Left hindlimb (tissue), 1 donor: Measurements from ENCODE around the gene TMEM95.
A peak's percentile ranks its signal among the peaks of the same experiment; 100 is the strongest.
"Not testable (repeated sequence)": the region's sequence is repeated elsewhere in the genome, so short reads cannot be mapped to it uniquely, and the experiment has no call there.

Experiments used
- DNase-seq: peaks from one replicate; pipeline ENCODE4 v3.0.0-alpha.2; 2018

TMEM95 gene

GRCh38 chr17:7323731-7324437, 31.1 kb upstream of the TMEM95 start:
- no peak for DNase-seq

DNA sequence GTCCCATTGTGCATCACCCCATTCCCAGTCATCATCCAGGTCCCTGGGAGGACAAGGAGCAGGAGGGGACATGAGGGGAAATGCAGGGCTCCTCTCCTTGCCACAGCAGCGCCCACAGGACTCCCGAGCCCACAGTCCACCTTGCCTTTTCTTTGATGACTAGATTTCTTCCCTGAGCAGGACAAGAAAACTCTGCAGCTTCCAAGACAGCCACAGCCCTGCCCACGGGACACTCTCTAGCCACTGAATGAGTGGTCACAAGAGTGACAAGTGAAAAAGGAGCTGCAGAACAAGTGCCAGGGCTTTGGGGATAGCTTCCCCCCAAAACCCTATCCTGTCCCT, 30.5 kb upstream of the TMEM95 start:
- DNase-seq = no peak

DNA sequence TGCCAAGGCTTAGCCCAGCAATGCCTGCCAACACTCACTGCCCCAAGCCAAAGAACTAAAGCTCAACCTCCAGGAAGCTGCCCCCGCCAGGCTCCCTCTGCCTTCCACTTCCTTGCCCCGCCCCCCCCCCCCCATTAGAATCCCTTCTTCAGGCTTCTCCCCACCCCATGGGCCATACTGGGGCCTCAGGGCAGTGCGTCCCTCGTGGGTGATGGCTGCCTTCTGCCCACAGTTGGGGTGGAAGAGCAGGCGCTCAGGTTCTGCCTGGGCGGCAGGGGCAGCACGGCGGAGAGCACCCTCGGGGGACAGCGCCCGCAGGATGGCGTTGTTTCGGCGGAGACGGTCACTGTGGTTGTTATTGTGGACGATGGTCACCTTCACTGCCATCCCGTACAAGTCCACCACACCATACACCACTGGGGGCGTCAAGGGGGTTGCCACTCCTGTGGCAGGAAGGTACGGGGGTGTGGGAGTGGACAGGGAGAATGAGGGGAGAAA, 29.9 kb upstream of the TMEM95 start:
- DNase-seq = no peak

DNA sequence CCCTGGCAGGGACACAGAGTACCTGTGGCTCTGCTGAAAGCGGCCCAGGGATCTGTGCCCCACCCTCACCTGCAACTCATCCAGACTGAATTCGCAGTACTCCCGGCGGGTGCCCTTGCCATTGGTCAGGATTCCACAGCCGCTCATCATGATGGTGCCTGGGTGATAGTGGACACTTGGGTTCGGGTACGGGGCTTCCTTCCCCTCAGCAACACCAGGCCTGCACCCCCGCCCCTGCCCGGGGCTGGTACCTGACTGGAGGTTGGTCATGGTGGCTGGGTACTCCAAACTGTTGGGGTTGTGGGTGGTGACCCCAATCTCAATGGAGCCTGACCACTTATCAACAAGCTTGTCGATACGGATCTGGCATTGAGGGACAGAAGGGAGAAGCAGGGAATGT, 28.8 kb upstream of the TMEM95 start:
- DNase-seq = no peak

DNA sequence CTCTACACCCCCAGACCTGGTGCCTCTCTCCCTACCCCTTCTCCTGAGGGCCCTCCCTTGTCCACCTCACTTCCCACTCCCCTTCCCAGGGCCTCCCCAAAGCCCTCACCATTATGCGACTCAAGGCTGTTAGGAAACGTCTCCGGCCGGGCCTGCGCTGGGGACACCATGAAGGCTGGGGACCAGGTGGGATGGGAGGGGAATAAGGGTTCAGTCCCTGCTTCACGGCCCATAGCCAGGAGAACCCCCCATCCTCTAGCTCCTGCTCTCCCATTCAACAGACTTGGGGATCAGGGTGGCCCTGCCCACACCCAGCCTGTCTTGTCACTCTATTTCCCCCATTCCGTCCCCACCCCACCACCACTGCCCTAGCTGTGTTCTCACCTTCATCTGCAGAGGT, 27.9 kb upstream of the TMEM95 start:
- no peak for DNase-seq

DNA sequence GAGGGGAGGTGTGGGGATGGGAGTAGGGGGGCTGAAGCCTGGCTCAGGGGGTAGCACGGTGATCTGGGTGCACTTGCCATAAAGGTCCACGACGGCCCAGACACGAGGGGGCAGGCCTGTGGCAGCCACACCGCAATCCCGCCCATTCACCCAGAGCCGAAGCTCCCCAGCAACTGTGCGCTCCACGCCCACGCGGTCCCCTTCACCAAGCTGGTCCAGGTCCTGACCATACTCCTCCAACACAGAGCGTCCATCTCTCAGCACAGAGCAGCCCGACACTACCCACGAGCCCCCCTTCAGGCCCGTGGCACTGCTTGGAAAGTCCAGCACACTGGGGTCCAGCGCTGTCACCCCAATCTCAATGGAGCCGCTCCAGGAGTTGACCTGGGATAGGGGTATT, 27.5 kb upstream of the TMEM95 start:
- no peak for DNase-seq

DNA sequence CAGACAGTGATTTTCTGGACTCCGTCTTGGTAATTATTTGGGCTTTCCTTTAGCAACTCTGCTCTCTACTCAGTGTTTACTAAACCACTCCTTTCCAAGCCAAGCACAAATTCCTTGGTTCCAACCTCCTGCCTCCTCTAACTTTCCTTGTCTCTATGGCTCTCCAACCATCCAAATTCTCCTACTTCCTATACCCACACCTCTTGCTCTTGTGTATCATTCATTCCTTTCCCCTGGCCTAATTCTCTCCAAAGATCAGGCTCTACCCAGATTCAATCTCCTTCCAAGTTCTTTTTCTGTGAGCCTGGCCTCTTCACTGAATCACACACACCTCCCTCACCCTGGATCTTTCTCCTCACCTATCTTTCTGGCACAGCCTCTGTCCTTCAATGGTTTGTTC, 26.9 kb upstream of the TMEM95 start:
- DNase-seq = no peak

GRCh38 chr17:7328840-7329373, 26.0 kb upstream of the TMEM95 start, which contains the start of gene NEURL4:
NEURL4 (minus strand) TSS chr17:7329335; CDS start chr17:7329312, 23 bp downstream.
- DNase-seq = no peak

DNA sequence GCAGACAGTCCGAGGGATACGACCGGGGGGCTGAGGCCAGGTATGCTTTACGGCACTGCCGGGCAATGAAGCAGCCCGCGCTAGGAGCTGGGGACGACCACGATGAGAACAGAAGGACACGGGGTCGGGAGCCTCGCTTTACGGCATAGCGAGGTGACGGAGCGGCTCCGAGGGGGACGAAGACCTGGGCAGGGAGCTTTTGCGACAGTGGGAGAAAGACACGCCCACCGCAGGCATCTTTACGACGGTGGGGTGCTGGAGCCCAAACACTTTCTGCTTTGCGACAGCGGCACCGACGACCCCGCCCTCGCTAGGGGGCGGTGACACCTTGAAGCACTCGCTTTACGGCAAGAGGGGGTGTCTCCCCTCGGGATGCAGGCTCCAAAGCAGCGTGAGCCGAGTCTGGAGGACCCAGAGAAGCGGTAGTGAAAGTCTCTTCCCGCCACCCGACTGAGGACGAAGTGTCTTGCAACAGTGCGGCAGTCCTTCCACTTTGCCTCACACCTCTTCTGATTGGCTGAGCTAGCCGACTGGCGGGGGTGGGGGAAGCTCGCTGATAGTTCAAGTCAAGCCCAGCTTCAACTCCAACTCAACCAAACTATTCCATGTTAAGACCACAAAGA, 25.5 kb upstream of the TMEM95 start:
- DNase-seq = peak; percentile 99

- peak; percentile 91 for DNase-seq
These were observed 24.8 kb upstream of the TMEM95 start for GRCh38 chr17:7329997-7330637.

DNA sequence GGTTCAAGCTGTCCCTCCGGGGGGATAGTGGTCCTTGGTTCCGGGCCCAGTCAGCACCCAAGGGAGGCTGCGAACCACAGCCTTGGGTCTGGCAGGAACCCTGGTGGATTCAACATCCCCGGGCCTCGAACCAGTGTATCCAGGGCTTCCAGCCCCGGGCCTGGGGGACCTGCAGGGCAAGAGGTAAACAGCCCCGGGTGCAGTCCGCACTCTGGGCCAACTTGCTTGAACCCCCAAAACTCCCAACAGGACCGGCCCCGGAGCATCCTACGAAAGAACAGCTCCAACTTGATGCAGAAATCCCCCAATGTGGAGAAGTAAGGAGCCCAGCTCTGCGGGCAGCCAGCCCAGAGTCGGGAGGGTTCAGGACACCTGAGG, 24.3 kb upstream of the TMEM95 start:
- DNase-seq = no peak

DNA sequence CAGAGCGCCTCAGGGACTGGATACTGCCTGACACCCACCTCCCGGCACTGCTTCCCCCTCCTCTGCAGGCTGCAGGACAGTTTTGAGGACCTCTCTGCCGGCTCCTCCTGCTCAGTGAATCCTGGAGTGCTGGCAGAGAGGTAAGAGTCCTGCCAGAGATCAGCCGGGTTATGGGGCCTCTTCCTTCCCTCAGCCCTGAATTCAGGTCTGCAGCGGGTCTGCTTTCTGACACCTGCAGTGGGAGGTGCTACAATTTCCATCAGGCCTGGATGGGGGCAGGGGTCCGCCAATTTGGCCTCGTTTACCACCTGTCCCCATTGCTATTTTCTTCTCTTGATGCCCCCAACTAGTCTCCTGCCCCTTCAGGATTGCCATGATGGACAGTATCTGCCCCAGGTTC, 22.8 kb upstream of the TMEM95 start:
- no peak for DNase-seq

- DNase-seq = not testable (repeated sequence)
These were observed 22.3 kb upstream of the TMEM95 start for GRCh38 chr17:7332600-7333069.

DNA sequence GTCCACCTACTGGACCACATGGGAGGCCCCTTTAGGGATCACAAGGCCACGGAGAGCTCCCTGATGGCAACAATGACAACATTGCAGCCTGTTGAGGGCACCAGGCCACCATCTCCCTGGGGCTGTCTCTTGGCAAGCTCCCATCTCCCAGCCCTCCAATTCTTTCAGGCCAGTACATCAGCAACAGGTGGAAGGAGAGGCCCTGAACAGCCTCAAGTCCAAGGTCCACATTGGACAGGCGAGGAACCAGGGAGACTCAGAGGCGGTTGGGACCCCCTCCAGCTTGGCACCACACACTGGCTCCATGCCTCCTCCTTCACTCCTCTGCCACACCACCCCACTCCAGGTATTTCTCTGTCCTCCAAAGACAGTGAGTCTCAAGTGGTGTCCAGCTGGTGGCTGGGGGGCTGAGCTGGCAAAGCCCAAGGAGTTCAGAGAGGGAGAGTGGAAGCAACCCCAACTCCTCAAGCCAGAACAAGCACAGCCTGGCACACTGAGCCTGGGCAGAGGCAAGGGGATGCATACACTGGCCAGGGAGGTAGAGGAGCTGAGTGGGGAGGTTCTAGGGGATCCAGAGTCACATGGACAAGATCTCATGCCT, 19.9 kb upstream of the TMEM95 start:
- DNase-seq = no peak

GRCh38 chr17:7335765-7336164, 19.2 kb upstream of the TMEM95 start:
- DNase-seq = not testable (repeated sequence)

DNA sequence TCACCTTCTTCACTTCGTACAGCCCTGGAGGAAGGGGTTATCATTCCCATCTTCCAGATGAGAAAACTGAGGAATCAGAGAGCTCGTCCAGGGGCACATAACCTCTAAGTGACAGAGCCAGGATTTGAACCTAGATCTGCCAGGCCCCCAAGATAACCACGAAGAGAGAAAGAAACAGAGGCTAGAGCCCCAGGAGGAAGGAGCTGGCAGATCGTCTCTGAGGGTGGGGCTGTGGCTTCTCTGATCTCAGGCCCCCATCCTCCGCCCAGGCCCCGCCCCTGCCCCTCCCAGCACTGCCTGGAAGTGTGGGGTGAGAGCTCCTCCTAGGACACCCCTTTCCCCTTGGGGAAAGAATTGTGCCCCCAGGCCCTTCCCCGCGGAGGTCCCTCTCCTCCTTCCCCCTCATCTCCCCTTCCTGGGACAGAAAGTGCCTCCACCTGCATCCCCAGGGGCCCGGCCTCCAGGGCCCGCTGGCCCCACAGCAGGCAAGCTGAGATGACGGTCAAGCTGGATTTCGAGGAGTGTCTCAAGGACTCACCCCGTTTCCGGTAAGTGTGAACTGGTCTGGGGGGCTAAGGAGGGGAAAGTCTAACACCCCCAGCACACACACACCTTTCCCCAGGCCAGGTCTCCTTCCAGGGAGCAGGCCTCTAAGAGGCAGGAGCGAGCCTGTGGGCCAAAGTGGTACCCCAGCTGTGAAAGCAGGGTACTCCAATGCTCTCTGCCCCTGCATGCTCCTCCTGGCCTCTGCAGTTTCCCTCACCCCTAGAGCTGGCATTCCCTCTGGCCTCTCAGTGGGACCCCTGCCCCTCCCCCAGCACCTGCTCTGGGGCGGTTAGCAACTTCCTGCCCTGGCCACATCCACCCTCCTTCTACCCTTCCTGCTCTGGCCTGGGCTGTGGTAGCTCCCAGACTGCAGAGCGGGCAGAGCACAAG, 18.4 kb upstream of the TMEM95 start, which contains the start of gene ACAP1:
TSS of gene ACAP1 (plus strand) at position 290 of the 936 bp plus-strand sequence. CDS start at position 496, 206 bp downstream.
- no peak for DNase-seq

GRCh38 chr17:7337600-7337999, 17.4 kb upstream of the TMEM95 start:
- not testable (repeated sequence) for DNase-seq

DNA sequence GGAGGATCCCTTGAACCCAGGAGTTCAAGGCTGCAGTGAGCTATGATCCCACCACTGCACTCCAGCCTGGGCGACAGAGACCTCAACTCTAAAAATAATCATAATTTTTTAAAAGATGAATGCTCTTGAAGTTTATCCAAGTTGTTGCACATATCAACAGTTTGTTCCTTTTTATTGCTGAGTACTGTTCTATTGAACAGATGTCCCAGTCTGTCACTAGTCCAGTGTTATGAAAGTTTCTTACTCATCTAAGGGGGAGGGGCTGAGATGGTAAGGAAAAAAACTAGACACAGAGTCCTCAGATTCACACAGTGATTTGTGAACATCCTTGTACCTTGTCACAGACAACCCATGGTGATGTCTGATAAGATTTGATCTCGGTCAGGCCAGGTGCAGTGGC, 14.8 kb upstream of the TMEM95 start:
- DNase-seq = no peak

DNA sequence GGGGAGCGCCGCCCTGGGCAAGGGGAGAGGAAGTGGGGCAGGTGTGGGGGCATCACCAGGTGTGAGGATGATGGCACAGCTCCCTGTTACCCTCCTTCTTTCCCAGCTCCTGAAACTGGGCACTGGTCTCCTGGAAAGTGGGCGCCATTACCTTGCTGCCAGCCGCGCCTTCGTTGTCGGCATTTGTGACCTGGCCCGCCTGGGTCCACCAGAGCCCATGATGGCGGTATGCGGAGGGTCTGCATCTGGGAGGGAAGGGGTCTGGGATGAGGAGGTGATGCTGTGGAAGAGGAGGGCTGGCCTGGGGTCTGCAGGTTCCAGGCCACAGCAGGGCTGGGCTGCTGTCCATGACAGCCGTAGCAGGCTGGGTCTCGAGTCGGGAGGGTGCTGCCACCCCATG, 13.1 kb upstream of the TMEM95 start:
- DNase-seq = no peak

- DNase-seq = no peak
These were observed 11.7 kb upstream of the TMEM95 start for GRCh38 chr17:7343250-7343649.

DNA sequence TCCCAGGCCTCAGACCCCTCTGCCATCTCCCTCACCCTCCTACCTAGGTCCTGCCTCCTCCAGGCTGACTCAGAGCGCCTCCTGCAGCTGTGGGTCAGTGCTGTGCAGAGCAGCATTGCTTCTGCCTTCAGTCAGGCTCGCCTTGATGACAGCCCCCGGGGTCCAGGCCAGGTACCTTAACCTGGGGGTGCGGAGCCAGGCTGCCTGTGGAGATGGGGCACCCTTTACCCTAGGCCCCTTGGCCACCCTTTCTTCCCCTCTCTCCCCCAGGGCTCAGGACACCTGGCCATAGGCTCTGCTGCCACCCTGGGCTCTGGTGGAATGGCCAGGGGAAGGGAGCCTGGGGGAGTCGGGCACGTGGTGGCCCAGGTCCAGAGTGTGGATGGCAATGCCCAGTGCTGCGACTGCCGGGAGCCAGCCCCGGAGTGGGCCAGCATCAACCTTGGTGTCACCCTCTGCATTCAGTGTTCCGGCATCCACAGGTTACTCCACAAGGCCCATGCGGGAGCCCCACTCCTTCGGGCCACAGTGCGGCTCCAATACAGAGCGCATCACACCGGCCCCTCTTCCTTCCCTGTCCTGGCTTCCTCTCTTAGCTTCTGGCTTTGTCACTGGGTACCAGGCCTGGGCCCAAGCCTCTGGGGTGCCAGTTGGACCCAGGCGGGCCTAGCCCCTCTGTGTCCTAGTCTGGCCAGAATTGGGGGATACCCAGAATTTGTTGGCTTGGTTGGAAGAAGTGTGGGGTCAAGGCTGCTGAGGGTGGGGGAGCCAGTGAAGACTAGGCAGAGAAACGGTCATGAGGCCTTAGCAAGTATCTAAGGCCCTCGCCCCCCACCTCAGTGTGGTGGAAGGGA, 8.0 kb upstream of the TMEM95 start:
- DNase-seq = no peak
